ENCODE measurements around the gene KRT25. TPM values are rescaled to one million over a fixed set of nuclear protein-coding genes. Genes with fewer than 3 reads are reported as not detected.

Gene KRT25
- total and polyA plus RNA-seq, 5 experiments from 2014 or later = not detected

GRCh38 chr17:40738553-40738952 is 16.6 kb downstream of the KRT25 start:
- POLR2A ChIA-PET = no interaction called here
- no peak for DNase-seq
- peaks cover 0 to 2% (median 0%) of the 10 kb centered on the region in 4 donors for H3K4me1 Mint-ChIP-seq
- peaks cover 0 to 14% (median 7%) of the 10 kb centered on the region in 9 donors for H3K9me3 Mint-ChIP-seq
- no peak overlapping the region for H3K4me3 Mint-ChIP-seq
- peaks cover 9 to 32% (median 22%) of the 10 kb centered on the region in 5 donors for H3K27me3 Mint-ChIP-seq
- H3K36me3 Mint-ChIP-seq = peaks cover 0 to 7% (median 3%) of the 10 kb centered on the region in 3 donors
- peak overlapping the region in 1 of 10 donors; percentile 6 for H3K27ac Mint-ChIP-seq
- no peak for ATAC-seq

DNA sequence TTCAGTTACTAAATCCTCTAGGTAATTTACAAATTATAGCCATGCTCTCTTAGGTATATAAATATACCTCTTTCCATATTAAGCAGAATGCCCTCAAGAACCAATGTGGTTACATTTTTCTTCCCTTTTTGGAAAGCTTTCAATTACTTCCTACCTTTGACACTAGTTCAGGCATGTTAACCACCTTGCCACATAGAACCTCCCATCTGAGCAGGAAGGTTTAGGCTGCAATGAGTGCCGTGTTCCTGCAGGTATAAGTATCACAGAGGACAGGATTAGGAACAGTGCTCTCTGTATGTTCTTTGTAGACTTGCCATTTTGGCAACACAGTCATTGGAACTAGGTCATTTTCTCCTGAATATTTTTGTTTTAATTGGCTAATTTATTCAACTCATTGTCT is 20.1 kb downstream of the KRT25 start:
- Mint-ChIP-seq H3K4me3 (no peak overlapping the region), H3K4me1 (peaks cover 0 to 2% (median 0%) of the 10 kb centered on the region in 4 donors), H3K27ac (no peak overlapping the region), H3K27me3 (peaks cover 8 to 39% (median 23%) of the 10 kb centered on the region in 5 donors), H3K9me3 (no peaks in the 10 kb centered on the region), H3K36me3 (no peaks in the 10 kb centered on the region)
- no peak for DNase-seq
- POLR2A ChIA-PET = no interaction called here
- no peak for ATAC-seq

DNA sequence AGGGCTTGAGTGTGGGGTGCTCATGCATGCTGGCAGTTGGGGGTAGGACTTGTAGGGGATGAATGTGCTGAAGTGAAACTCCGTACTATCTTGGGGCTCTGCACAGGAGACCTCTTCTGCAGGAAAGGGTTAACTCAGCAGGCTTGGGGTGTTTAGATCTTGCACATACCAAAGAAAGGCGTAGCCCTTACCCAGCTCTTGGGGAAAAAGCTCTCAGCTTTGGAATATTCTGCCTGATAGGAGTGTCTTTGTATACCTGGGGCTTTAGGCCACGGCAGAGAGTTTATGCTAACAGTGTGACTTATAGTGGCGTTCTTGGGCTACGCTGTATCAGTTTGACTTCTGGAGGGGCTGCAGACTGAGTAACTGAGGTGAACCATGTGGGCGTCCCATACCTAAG is 21.1 kb downstream of the KRT25 start:
- ATAC-seq = no peak
- no peaks in the 10 kb centered on the region for H3K9me3 Mint-ChIP-seq
- no peak overlapping the region for H3K27ac Mint-ChIP-seq
- H3K4me1 Mint-ChIP-seq = peaks cover 0 to 2% (median 0%) of the 10 kb centered on the region in 4 donors
- H3K36me3 Mint-ChIP-seq = no peaks in the 10 kb centered on the region
- peaks cover 6 to 39% (median 23%) of the 10 kb centered on the region in 5 donors for H3K27me3 Mint-ChIP-seq
- no peak for DNase-seq
- H3K4me3 Mint-ChIP-seq = no peak overlapping the region
- POLR2A ChIA-PET = interaction anchor here (0.7 kb wide), 1 partner anchor 686 kb away, joined by 4 read pairs; no protein-coding TSS in a partner anchor

DNA sequence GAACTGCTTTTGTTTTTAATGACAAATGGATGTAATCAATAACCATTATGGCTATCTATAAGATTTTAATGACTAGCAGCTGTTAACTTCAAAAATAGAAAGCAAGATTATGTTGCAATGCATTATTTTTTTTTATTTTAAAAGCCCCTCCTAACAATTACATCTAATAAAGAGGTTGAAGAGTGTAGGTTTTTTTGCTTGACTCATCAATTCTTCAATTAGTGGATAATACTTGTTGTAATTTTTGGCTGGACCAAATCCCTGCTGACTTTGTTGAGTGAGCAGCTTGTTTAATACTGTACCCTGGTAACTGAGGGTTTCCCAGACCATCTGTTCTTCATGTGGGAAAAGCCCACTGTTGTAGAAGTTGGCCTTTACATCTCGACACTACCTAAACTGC is 24.2 kb downstream of the KRT25 start:
- no peaks in the 10 kb centered on the region for H3K36me3 Mint-ChIP-seq
- H3K27me3 Mint-ChIP-seq = peaks cover 4 to 27% (median 18%) of the 10 kb centered on the region in 5 donors
- no peak for ATAC-seq
- POLR2A ChIA-PET = no interaction called here
- peaks cover 0 to 10% (median 0%) of the 10 kb centered on the region in 4 donors for H3K4me1 Mint-ChIP-seq
- no peak overlapping the region for H3K27ac Mint-ChIP-seq
- no peak overlapping the region for H3K4me3 Mint-ChIP-seq
- DNase-seq = no peak
- no peaks in the 10 kb centered on the region for H3K9me3 Mint-ChIP-seq

DNA sequence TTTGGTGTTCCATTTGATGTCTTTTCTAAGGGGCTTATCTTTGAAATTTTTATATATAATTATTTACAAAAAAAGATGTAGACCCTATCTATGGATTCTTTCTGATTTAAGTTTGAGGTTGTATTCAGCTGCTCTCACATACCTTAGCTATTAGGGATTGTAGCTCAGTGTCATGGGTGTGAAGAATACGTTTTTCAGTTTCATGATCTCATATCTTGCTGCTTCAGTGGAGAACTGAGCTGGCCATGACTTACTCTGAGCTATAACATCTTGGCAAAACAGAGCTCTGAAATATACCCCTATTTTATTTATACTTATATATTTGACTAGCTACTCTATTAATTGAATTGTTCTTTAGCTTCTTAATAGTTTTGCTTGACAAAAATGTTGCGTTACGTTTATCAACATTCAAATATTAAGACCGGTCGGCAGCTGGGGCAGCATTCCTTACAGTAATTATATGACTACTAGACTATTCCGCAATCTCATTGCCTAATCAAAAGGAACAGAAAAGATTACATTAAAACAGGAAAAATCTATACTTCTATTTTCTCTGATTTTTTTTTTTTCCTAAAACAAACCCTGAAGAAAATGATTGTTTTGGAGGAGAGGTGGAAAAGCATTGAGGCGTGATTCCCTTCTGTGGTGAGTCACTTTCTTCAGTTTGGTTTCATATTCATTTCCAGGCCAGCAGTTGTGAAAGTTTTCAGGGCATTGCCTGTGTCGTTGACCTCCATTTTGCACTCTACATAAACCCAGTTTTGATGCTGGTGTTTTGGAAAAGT is 27.5 kb downstream of the KRT25 start:
- Mint-ChIP-seq H3K4me3 (peak overlapping the region in 1 of 10 donors; percentile 37), H3K27ac (peak overlapping the region in 1 of 10 donors; percentile 46), H3K27me3 (peaks cover 4 to 46% (median 14%) of the 10 kb centered on the region in 5 donors), H3K4me1 (peaks cover 0 to 10% (median 0%) of the 10 kb centered on the region in 4 donors), H3K36me3 (no peaks in the 10 kb centered on the region), H3K9me3 (no peaks in the 10 kb centered on the region)
- ATAC-seq (no peak), DNase-seq (no peak)
- POLR2A ChIA-PET = interaction anchor here (1.0 kb wide), 1 partner anchor 93 kb away, joined by 3 read pairs; no protein-coding TSS in a partner anchor

DNA sequence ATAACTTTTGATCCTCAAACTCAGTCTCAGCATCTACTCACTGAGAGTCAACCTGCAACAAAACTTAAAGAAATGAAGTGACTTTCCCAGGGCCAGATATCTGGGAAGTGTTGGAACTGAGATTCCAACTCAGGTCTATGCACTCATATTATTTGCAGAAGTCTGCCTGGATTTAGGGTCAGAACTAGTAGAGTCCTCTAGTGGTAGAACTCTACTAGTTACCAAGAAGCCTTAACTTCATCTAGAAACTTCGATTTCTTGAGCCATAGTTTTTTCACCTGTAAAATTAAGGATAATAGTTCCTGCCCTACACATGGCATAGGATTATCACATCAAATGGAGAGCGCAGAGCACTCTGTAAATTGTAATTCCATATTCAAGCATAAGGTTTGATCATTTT is 28.2 kb downstream of the KRT25 start:
- H3K27ac Mint-ChIP-seq = no peak overlapping the region
- no peak overlapping the region for H3K4me3 Mint-ChIP-seq
- peak in 3 of 10 donors; percentile 15 to 31 (median 30) for DNase-seq
- H3K36me3 Mint-ChIP-seq = no peaks in the 10 kb centered on the region
- peaks cover 0 to 10% (median 0%) of the 10 kb centered on the region in 4 donors for H3K4me1 Mint-ChIP-seq
- no peaks in the 10 kb centered on the region for H3K9me3 Mint-ChIP-seq
- ATAC-seq = peak in 1 of 2 donors; percentile 56
- POLR2A ChIA-PET = interaction anchor here (1.0 kb wide), 1 partner anchor 94 kb away, joined by 3 read pairs; no protein-coding TSS in a partner anchor
- peaks cover 4 to 40% (median 14%) of the 10 kb centered on the region in 5 donors for H3K27me3 Mint-ChIP-seq

GRCh38 chr17:40724656-40725055 is 30.5 kb downstream of the KRT25 start:
- Mint-ChIP-seq H3K27me3 (peaks cover 1 to 19% (median 10%) of the 10 kb centered on the region in 5 donors), H3K4me1 (peaks cover 0 to 10% (median 0%) of the 10 kb centered on the region in 4 donors), H3K27ac (peak overlapping the region in 1 of 10 donors; percentile 67), H3K9me3 (no peaks in the 10 kb centered on the region), H3K36me3 (no peaks in the 10 kb centered on the region), H3K4me3 (no peak overlapping the region)
- no peak for ATAC-seq
- DNase-seq = no peak
- POLR2A ChIA-PET = no interaction called here

- H3K27me3 Mint-ChIP-seq = peaks cover 0 to 19% (median 10%) of the 10 kb centered on the region in 5 donors
- DNase-seq = no peak
- POLR2A ChIA-PET = no interaction called here
- peaks cover 0 to 2% (median 0%) of the 10 kb centered on the region in 4 donors for H3K4me1 Mint-ChIP-seq
- H3K27ac Mint-ChIP-seq = no peak overlapping the region
- no peak overlapping the region for H3K4me3 Mint-ChIP-seq
- no peak for ATAC-seq
- no peaks in the 10 kb centered on the region for H3K36me3 Mint-ChIP-seq
- H3K9me3 Mint-ChIP-seq = no peaks in the 10 kb centered on the region
Observed at GRCh38 chr17:40722241-40722640, 32.9 kb downstream of the KRT25 start.

GRCh38 chr17:40720899-40721298 is 34.2 kb downstream of the KRT25 start:
- Mint-ChIP-seq H3K27me3 (peaks cover 0 to 19% (median 10%) of the 10 kb centered on the region in 5 donors), H3K4me1 (no peaks in the 10 kb centered on the region), H3K9me3 (no peaks in the 10 kb centered on the region), H3K27ac (no peak overlapping the region), H3K36me3 (no peaks in the 10 kb centered on the region), H3K4me3 (no peak overlapping the region)
- DNase-seq = no peak
- ATAC-seq = no peak
- POLR2A ChIA-PET = no interaction called here

DNA sequence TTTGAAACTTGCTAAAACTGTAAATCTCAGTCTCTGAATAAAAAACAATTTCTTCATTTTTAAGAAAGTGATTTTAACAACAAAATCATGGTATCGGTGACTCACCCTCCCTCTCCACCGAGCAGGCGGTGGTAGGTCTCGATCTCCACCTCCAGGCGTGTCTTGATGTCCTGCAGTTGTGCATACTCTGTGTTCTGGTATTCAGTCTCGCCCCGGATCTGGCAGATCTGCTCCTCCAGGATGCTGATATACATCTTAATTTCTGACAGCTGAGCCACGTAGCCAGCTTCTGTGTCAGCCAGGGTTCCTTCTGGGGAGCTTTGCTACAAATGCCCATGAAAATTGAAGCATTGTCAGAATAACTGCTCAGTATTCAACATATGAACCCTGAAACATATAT is 36.2 kb downstream of the KRT25 start:
- POLR2A ChIA-PET = interaction anchor here (0.6 kb wide), 1 partner anchor 56 kb away, joined by 3 read pairs; no protein-coding TSS in a partner anchor
- peak overlapping the region in 1 of 10 donors; percentile 32 for H3K27ac Mint-ChIP-seq
- no peaks in the 10 kb centered on the region for H3K36me3 Mint-ChIP-seq
- no peak for ATAC-seq
- no peak overlapping the region for H3K4me3 Mint-ChIP-seq
- H3K9me3 Mint-ChIP-seq = no peaks in the 10 kb centered on the region
- H3K27me3 Mint-ChIP-seq = peaks cover 1 to 23% (median 11%) of the 10 kb centered on the region in 5 donors
- peaks cover 0 to 2% (median 0%) of the 10 kb centered on the region in 4 donors for H3K4me1 Mint-ChIP-seq
- DNase-seq = no peak

GRCh38 chr17:40717776-40718175 is 37.4 kb downstream of the KRT25 start:
- Mint-ChIP-seq H3K27me3 (peaks cover 0 to 18% (median 5%) of the 10 kb centered on the region in 5 donors), H3K36me3 (no peaks in the 10 kb centered on the region), H3K4me3 (no peak overlapping the region), H3K9me3 (no peaks in the 10 kb centered on the region), H3K4me1 (peaks cover 0 to 2% (median 0%) of the 10 kb centered on the region in 4 donors), H3K27ac (no peak overlapping the region)
- POLR2A ChIA-PET = no interaction called here
- ATAC-seq = no peak
- no peak for DNase-seq

DNA sequence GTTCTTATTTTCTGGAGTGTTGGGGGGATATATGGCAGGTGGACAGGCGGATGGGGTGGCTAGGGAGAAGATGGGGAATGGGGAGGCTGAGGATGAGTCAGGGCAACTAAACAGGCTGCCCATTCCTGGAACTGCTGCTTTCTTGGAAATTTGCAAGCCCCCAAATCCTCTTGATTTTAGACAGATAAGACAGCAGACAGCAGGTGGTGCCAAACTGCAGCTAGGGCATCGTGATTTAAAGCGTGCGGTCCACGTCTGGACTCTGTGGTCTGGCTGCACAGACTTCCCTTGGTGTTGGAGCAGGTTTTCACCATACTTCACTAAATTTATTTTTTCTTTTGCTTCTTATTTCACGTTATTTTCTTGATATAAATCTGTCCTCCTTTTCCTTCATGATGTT is 40.7 kb downstream of the KRT25 start:
- no peak overlapping the region for H3K4me3 Mint-ChIP-seq
- H3K9me3 Mint-ChIP-seq = no peaks in the 10 kb centered on the region
- peaks cover 0 to 2% (median 0%) of the 10 kb centered on the region in 4 donors for H3K4me1 Mint-ChIP-seq
- POLR2A ChIA-PET = no interaction called here
- H3K27me3 Mint-ChIP-seq = peaks cover 0 to 14% (median 3%) of the 10 kb centered on the region in 5 donors
- no peak overlapping the region for H3K27ac Mint-ChIP-seq
- no peaks in the 10 kb centered on the region for H3K36me3 Mint-ChIP-seq
- ATAC-seq = no peak
- no peak for DNase-seq

DNA sequence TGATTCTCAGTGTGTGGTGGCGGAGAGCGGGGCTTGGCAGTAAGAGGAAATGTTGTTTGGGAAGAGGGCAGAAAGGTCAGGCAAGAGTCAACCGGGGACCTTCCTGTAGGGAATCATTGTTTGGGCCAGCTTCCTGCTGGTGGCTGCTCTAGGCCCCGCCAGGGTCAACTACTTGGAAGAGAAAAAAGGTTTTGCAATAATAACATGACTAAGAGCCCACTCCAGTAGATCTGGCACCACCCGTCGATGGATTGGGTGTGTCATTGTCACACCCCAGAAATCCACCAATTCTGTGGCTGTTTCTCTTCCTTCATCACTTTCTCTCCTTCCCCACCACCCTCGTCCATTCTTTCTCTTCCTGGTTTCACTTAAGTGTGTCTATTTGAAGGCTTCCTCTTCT is 47.4 kb downstream of the KRT25 start:
- Mint-ChIP-seq H3K9me3 (no peaks in the 10 kb centered on the region), H3K27me3 (peaks cover 13 to 42% (median 19%) of the 10 kb centered on the region in 5 donors), H3K4me3 (no peak overlapping the region), H3K27ac (no peak overlapping the region), H3K36me3 (no peaks in the 10 kb centered on the region), H3K4me1 (no peaks in the 10 kb centered on the region)
- no peak for DNase-seq
- no peak for ATAC-seq
- POLR2A ChIA-PET = no interaction called here

Data from naive thymus-derived CD8-positive, alpha-beta T cell (primary cell).